Calu3 (cell line): ENCODE results near the gene MRM2. TPM values are rescaled to one million over a fixed set of nuclear protein-coding genes. Genes with fewer than 3 reads are reported as not detected.

ENCODE experiments used
- BruUV-seq: library from RNA; stranded (reverse); fragments of 400-500 nt; replicated peaks from 2 replicates; lab custom pipeline; 2021; lab: Mats Ljungman, UMichigan
- CTCF ChIA-PET: fragments of 300-600 bp; sonication (Branson Sonifier 250); formaldehyde crosslinking; loops from one replicate; lab custom pipeline; 2022; ENCODE audit warnings: antibody characterized with exemption; lab: Charles Lee
- DNase-seq: peaks from one replicate; pipeline ENCODE4 v3.0.0; 2022
- H3K27ac Mint-ChIP-seq: one replicate; pipeline ENCODE4 v1.8.0; 2022; ENCODE audit warnings: mixed read lengths; ENCODE audit not compliant: unreplicated experiment
- H3K27me3 Mint-ChIP-seq: one replicate; pipeline ENCODE4 v1.8.0; 2022; ENCODE audit warnings: mixed read lengths; ENCODE audit not compliant: unreplicated experiment
- H3K36me3 Mint-ChIP-seq: one replicate; pipeline ENCODE4 v1.8.0; 2022; ENCODE audit warnings: mild to moderate bottlenecking, moderate library complexity, mixed read lengths; ENCODE audit not compliant: insufficient read depth, unreplicated experiment
- H3K4me1 Mint-ChIP-seq: one replicate; pipeline ENCODE4 v1.8.0; 2022; ENCODE audit warnings: mild to moderate bottlenecking, low read depth, mixed read lengths; ENCODE audit not compliant: unreplicated experiment
- H3K4me3 Mint-ChIP-seq: one replicate; pipeline ENCODE4 v1.8.0; 2022; ENCODE audit warnings: mild to moderate bottlenecking, low read depth, moderate library complexity, mixed read lengths; ENCODE audit not compliant: unreplicated experiment
- H3K9me3 Mint-ChIP-seq: one replicate; pipeline ENCODE4 v1.8.0; 2022; ENCODE audit warnings: low read depth, mixed read lengths; ENCODE audit not compliant: unreplicated experiment
- intact Hi-C: fragments of 100-400 bp; cut with micrococcal nuclease; formaldehyde crosslinking; loops from one replicate; pipeline ENCODE4 v1.10.0; 2022; ENCODE audit not compliant: unreplicated experiment
- total RNA-seq: library from RNA; stranded (reverse); gene quantifications from 2 replicates; pipeline ENCODE4 v1.2.3, GENCODE V29; 2022
- TF ChIP-seq, protein P1 (sequence below): fragments of 200-600 bp; IDR thresholded peaks from one replicate; pipeline ENCODE4 v1.8.0; 2022; ENCODE audit warnings: antibody characterized with exemption; ENCODE audit not compliant: unreplicated experiment

The MRM2 gene
- total RNA-seq, 1 experiment from 2014 or later, result 64.3 TPM

DNA sequence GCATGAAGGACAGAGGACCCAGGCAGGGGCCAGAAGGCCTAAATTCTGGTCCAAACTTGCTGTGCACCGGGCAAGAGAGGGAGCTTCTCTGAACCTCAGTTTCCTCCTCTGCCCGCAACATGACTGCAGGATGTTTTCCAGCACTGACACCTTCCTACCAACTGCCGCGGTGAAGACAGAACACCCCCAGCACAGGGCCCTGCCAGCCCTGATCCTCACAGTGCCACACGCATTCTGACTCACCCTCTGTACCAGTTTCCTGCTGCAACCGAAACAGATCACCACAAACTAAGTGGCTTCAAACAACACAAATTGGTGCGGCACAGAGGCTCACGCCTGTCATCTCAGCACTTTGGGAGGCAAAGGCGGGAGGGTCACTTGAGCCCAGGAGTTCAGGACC lies 27.4 kb downstream of the MRM2 start:
- no peak for DNase-seq
- H3K4me1 Mint-ChIP-seq, result no peaks in the 10 kb centered on the region
- TF ChIP-seq, protein P1, sequence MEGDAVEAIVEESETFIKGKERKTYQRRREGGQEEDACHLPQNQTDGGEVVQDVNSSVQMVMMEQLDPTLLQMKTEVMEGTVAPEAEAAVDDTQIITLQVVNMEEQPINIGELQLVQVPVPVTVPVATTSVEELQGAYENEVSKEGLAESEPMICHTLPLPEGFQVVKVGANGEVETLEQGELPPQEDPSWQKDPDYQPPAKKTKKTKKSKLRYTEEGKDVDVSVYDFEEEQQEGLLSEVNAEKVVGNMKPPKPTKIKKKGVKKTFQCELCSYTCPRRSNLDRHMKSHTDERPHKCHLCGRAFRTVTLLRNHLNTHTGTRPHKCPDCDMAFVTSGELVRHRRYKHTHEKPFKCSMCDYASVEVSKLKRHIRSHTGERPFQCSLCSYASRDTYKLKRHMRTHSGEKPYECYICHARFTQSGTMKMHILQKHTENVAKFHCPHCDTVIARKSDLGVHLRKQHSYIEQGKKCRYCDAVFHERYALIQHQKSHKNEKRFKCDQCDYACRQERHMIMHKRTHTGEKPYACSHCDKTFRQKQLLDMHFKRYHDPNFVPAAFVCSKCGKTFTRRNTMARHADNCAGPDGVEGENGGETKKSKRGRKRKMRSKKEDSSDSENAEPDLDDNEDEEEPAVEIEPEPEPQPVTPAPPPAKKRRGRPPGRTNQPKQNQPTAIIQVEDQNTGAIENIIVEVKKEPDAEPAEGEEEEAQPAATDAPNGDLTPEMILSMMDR, result no peak
- H3K4me3 Mint-ChIP-seq, result no peak overlapping the region
- CTCF ChIA-PET, result no interaction called here
- H3K36me3 Mint-ChIP-seq, result peaks cover 39% of the 10 kb centered on the region
- H3K27ac Mint-ChIP-seq, result no peak overlapping the region
- no peaks in the 10 kb centered on the region for H3K27me3 Mint-ChIP-seq
- no TSS peak for BruUV-seq
- no peaks in the 10 kb centered on the region for H3K9me3 Mint-ChIP-seq
- intact Hi-C loops, result no loop called here

DNA sequence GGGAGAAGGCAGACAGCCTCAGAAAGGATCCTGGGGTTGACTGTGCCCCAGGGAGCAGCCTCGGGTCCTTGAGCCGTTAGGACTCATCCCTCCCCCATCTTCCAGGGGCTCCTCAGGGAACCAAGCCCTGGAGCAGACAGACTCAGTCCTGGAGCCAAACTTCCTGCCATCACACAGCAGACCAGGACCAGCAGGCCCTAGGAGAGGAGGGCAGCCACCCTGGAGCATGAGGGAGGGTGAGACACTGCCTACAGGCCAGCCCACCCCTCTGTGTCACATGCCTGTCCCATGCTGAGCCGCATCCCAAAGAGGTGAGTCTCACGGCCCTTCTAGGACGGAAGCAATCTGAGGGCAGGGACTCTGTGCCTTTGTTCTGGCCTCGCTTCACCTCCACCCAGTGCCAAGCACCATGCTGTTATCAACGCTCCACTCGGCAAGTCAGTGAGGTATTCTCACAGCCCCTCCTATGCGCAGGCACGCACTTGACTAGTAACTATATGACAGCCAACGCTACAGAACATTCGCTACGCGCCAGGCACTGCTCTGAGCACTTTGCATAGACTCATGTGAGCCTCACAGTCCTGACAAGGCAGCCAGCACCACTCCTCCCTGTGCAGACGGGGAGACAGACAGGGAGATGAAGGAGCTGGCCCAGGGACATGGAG lies 28.3 kb downstream of the MRM2 start:
- TF ChIP-seq, protein P1, result no peak
- Mint-ChIP-seq H3K9me3 (no peaks in the 10 kb centered on the region), H3K4me1 (no peaks in the 10 kb centered on the region), H3K36me3 (peaks cover 43% of the 10 kb centered on the region), H3K27me3 (no peaks in the 10 kb centered on the region), H3K4me3 (no peak overlapping the region), H3K27ac (no peak overlapping the region)
- no TSS peak for BruUV-seq
- intact Hi-C loops, result no loop called here
- DNase-seq, result no peak
- CTCF ChIA-PET, result interaction anchor here (0.6 kb wide), 1 partner anchor 142 kb away, joined by 4 read pairs; no protein-coding TSS in a partner anchor

DNA sequence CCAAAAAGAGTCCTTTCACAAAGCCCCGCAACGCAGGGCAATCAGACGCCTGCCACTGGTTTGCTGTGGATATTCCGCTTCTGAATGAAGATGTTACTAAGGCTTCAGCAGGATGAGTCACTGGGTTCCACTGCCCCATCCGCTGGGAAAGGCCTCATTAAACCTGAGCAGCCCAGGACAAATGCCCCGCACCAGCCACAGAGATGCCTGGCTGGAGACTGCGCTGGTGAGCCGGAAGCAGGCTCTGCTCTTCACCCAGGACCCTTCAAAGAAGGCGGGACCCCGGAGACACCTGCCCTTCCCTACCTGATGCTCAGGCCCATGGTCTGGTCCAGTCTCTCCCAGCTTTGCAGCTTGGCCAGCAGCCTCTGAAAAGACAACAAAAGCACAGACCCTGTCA lies 29.1 kb downstream of the MRM2 start:
- BruUV-seq, result no TSS peak
- H3K27me3 Mint-ChIP-seq, result no peaks in the 10 kb centered on the region
- TF ChIP-seq, protein P1, result no peak
- H3K9me3 Mint-ChIP-seq, result no peaks in the 10 kb centered on the region
- no peak overlapping the region for H3K4me3 Mint-ChIP-seq
- H3K27ac Mint-ChIP-seq, result no peak overlapping the region
- H3K4me1 Mint-ChIP-seq, result no peaks in the 10 kb centered on the region
- intact Hi-C loops, result no loop called here
- CTCF ChIA-PET, result interaction anchor here (0.6 kb wide), 1 partner anchor 143 kb away, joined by 4 read pairs; no protein-coding TSS in a partner anchor
- H3K36me3 Mint-ChIP-seq, result peaks cover 35% of the 10 kb centered on the region
- no peak for DNase-seq

DNA sequence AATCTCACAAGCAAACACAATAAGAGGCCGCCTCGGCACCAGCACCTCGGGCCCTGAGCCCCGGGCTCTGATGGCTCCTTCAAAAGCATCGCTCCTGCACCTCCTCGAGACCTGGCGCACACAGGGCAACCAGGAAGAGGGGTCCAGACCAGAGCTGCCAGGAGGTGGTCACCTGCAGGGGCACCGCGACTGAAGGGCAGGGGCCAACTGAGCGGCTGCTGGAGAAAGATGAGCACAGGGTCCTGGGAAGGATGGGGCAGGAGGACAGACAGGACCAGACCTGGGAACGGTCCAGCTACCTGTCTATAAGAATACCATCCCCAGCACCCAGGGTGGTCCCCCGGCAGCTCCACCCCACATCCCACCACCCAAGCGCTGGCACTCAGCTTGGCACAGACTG lies 30.1 kb downstream of the MRM2 start:
- intact Hi-C loops, result no loop called here
- no peak for DNase-seq
- H3K27me3 Mint-ChIP-seq, result no peaks in the 10 kb centered on the region
- TF ChIP-seq, protein P1, result no peak
- no peak overlapping the region for H3K4me3 Mint-ChIP-seq
- H3K4me1 Mint-ChIP-seq, result no peaks in the 10 kb centered on the region
- no peak overlapping the region for H3K27ac Mint-ChIP-seq
- H3K36me3 Mint-ChIP-seq, result peaks cover 32% of the 10 kb centered on the region
- H3K9me3 Mint-ChIP-seq, result no peaks in the 10 kb centered on the region
- CTCF ChIA-PET, result no interaction called here
- no TSS peak for BruUV-seq
